Endothelial cell of umbilical vein (primary cell): ENCODE measurements around the gene CNP. TPM values are rescaled to one million over a fixed set of nuclear protein-coding genes. Genes with fewer than 3 reads are reported as not detected.
A peak's percentile ranks its signal among the peaks of the same experiment; 100 is the strongest.
"Not testable (repeated sequence)": the region's sequence is repeated elsewhere in the genome, so short reads cannot be mapped to it uniquely, and the experiment has no call there.

Source experiments
- BruUV-seq: library from RNA; stranded (reverse); fragments of 400-500 nt; replicated peaks from 2 replicates; lab custom pipeline; 2021; lab: Mats Ljungman, UMichigan
- CTCF ChIA-PET: fragments of 300-600, 350-600 bp; sonication (Branson Sonifier 250); formaldehyde crosslinking; loops from one replicate; lab custom pipeline; 2021; ENCODE audit warnings: antibody characterized with exemption, inconsistent platforms; lab: Charles Lee
- POLR2A ChIA-PET: fragments of 300-600, 350-600 bp; sonication (Branson Sonifier 250); formaldehyde crosslinking; loops from one replicate; lab custom pipeline; 2021; ENCODE audit warnings: antibody characterized with exemption, inconsistent platforms; lab: Charles Lee
- DNase-seq: peaks from one replicate; pipeline ENCODE4 v3.0.0-alpha.2; 2011; ENCODE audit warnings: low read depth, low spot score
- FAIRE-seq: peaks from 2 replicates; lab custom pipeline; 2011; peaks lifted over from hg19 to GRCh38; lab: Jason Lieb, UNC
- H2AFZ ChIP-seq: 2 replicates; pipeline ENCODE4 v1.6.0; 2012; ENCODE audit warnings: low read depth, low read length, control low read depth, inconsistent platforms
- H3K27ac ChIP-seq: 2 replicates; pipeline ENCODE4 v1.5.1; 2011; ENCODE audit warnings: low read depth, mild to moderate bottlenecking, control low read depth, low read length, moderate library complexity; ENCODE audit not compliant: insufficient read depth
- H3K27me3 ChIP-seq, 2 experiments: 2 replicates each; pipeline versions ENCODE4 v1.6.0 to v1.6.1; 2011; ENCODE audit warnings: low read length in 2 of 2, mixed read lengths in 1 of 2; ENCODE audit not compliant: control insufficient read depth in 2 of 2, insufficient read depth in 2 of 2
- H3K36me3 ChIP-seq, 2 experiments: 2 replicates in 1 of 2; 3 replicates in 1 of 2; pipeline ENCODE4 v1.5.1; 2011; ENCODE audit warnings: low read length in 2 of 2, mild to moderate bottlenecking in 1 of 2, moderate library complexity in 1 of 2; ENCODE audit not compliant: control insufficient read depth in 2 of 2, insufficient read depth in 2 of 2; ENCODE audit errors: extremely low read depth in 1 of 2
- H3K4me1 ChIP-seq: 3 replicates; pipeline ENCODE4 v1.5.1; 2011; ENCODE audit warnings: mild to moderate bottlenecking, low read length; ENCODE audit not compliant: control insufficient read depth, insufficient read depth; ENCODE audit errors: extremely low read depth
- H3K4me2 ChIP-seq: 2 replicates; pipeline ENCODE4 v1.6.1; 2011; ENCODE audit warnings: low read length, control low read depth, mixed read lengths; ENCODE audit not compliant: insufficient read depth
- H3K4me3 ChIP-seq, 3 experiments: fragments of 200-600 bp in 1 of 3; sonication (generic), shearing (Covaris generic) in 1 of 3; replicated peaks in 1 of 3; 2 replicates each; pipeline ENCODE4 v1.5.1; 2011 to 2016; ENCODE audit warnings: control low read depth in 3 of 3, low read length in 3 of 3, mild to moderate bottlenecking in 2 of 3, inconsistent platforms in 1 of 3, low read depth in 1 of 3, moderate library complexity in 1 of 3; ENCODE audit not compliant: insufficient read depth in 1 of 3
- H3K79me2 ChIP-seq: 2 replicates; pipeline ENCODE4 v1.6.0; 2012; ENCODE audit warnings: low read length, inconsistent platforms; ENCODE audit not compliant: control insufficient read depth, insufficient read depth
- H3K9ac ChIP-seq: replicated peaks from 2 replicates; pipeline ENCODE3; 2011; ENCODE audit warnings: low read length, control low read depth; ENCODE audit not compliant: insufficient read depth; ENCODE audit errors: extremely low read depth
- H3K9me1 ChIP-seq: replicated peaks from 3 replicates; pipeline ENCODE4 v1.6.0; 2011; ENCODE audit warnings: mild to moderate bottlenecking, low read length; ENCODE audit not compliant: control insufficient read depth, insufficient read depth; ENCODE audit errors: extremely low read depth
- H3K9me3 ChIP-seq: replicated peaks from 2 replicates; pipeline ENCODE4 v1.5.1; 2012; ENCODE audit warnings: low read length, inconsistent platforms; ENCODE audit not compliant: control insufficient read depth, insufficient read depth
- H4K20me1 ChIP-seq: replicated peaks from 2 replicates; pipeline ENCODE3; 2011; ENCODE audit warnings: mild to moderate bottlenecking, low read length; ENCODE audit not compliant: control insufficient read depth, insufficient read depth; ENCODE audit errors: extremely low read depth
- EZH2 ChIP-seq: IDR thresholded peaks from 2 replicates; pipeline ENCODE4 v1.6.1; 2012; ENCODE audit warnings: borderline replicate concordance, low read depth, mild to moderate bottlenecking, moderate library complexity, low read length, inconsistent platforms; ENCODE audit not compliant: severe bottlenecking
- GATA2 ChIP-seq: IDR thresholded peaks from 2 replicates; pipeline ENCODE4 v1.7.0; 2011; ENCODE audit warnings: low read depth, mild to moderate bottlenecking, moderate library complexity, mixed read lengths, low read length; ENCODE audit not compliant: insufficient read length, insufficient read depth
- JUN ChIP-seq: IDR thresholded peaks from 2 replicates; pipeline ENCODE4 v1.6.1; 2011; ENCODE audit warnings: borderline replicate concordance, low read depth; ENCODE audit not compliant: insufficient read length, insufficient read depth
- MYC ChIP-seq: IDR thresholded peaks from one replicate; pipeline ENCODE4 v1.6.1; 2011; ENCODE audit warnings: mild to moderate bottlenecking, low read depth, low read length
- POLR2A ChIP-seq: IDR thresholded peaks from 2 replicates; pipeline ENCODE4 v1.6.1; 2012; ENCODE audit warnings: low read depth, mild to moderate bottlenecking, control low read depth, low read length
- POLR2AphosphoS5 ChIP-seq: IDR thresholded peaks from 2 replicates; pipeline ENCODE4 v1.6.1; 2012; ENCODE audit warnings: low read depth, mild to moderate bottlenecking, control low read depth, low read length, moderate library complexity; ENCODE audit not compliant: insufficient read depth
- dilution Hi-C: fragments of 300-500 bp; cut with MboI; formaldehyde crosslinking; loops from one replicate; pipeline ENCODE4 v1.15.0; 2019; ENCODE audit warnings: low sequenced_read_pairs; ENCODE audit not compliant: extremely low pct_ligation_motif_present
- intact Hi-C: fragments of 100-400 bp; cut with micrococcal nuclease; formaldehyde crosslinking; loops from one replicate; pipeline ENCODE4 v1.10.0; 2022
- polyA plus RNA-seq, 4 experiments: library from polyadenylated mRNA; depleted of rRNA in 3 of 4; stranded (reverse) in 3 of 4; unstranded in 1 of 4; fragments of >200 nt; gene quantifications; 2 replicates each; pipeline versions ENCODE4 v1.2.1 to v1.2.3, GENCODE V29; 2011 to 2012; ENCODE audit warnings: missing spikeins in 1 of 4
- total RNA-seq: library from RNA; stranded (reverse); gene quantifications from 2 replicates; pipeline ENCODE4 v1.2.3, GENCODE V29; 2021
- TF ChIP-seq, protein P1 (sequence below), 2 donors: IDR thresholded peaks; 1 replicate in 1 of 2; 2 replicates in 1 of 2; pipeline ENCODE4 v1.5.1; 2011; ENCODE audit warnings: low read length in 2 of 2, mild to moderate bottlenecking in 2 of 2, moderate library complexity in 2 of 2, control low read depth in 1 of 2, inconsistent platforms in 1 of 2, low read depth in 1 of 2; ENCODE audit not compliant: insufficient read depth in 1 of 2; ENCODE audit errors: extremely low read depth in 1 of 2

Gene CNP
- total and polyA plus RNA-seq, 2 donors (not counting 3 experiments of a cell fraction or from before 2014, with no cell fraction given): 49.4 to 84.9 TPM

GRCh38 chr17:42019509-42020404 is 53.2 kb downstream of the CNP start, which contains the start of gene NKIRAS2:
Gene NKIRAS2, plus strand, starts transcription at chr17:42020090. Its CDS starts 1,488 bp downstream, at chr17:42021578.
- peaks cover 40% of the 10 kb centered on the region for H3K79me2 ChIP-seq
- intact Hi-C loops: loop anchor here (5.0 to 10.0 kb wide), 2 partner anchors 52 to 505 kb away; partner anchors contain the start of gene CNP

GRCh38 chr17:42020845-42021244 is 54.2 kb downstream of the CNP start:
- H2AFZ ChIP-seq, H3K9me3 ChIP-seq, dilution Hi-C loops, DNase-seq, H3K9me1 ChIP-seq, H4K20me1 ChIP-seq, H3K27ac ChIP-seq, H3K27me3 ChIP-seq, BruUV-seq, H3K9ac ChIP-seq, POLR2A ChIA-PET: not testable (repeated sequence)
- intact Hi-C loops: loop anchor here (10.0 kb wide), 1 partner anchor 504 kb away; no protein-coding TSS in a partner anchor
- CTCF ChIA-PET: interaction anchor here (0.9 to 1.9 kb wide), 8 partner anchors 13 to 161 kb away, joined by 3 to 13 read pairs (median 5); no protein-coding TSS in a partner anchor
- peaks cover 30% of the 10 kb centered on the region for H3K79me2 ChIP-seq
- H3K4me1 ChIP-seq: peaks cover 33% of the 10 kb centered on the region
- peak overlapping the region in 2 of 3 experiments; percentile 89 to 96 for H3K4me3 ChIP-seq
- H3K4me2 ChIP-seq: peak overlapping the region; percentile 90
- FAIRE-seq: peak; percentile 42
- peaks cover 3 to 16% of the 10 kb centered on the region in 2 experiments for H3K36me3 ChIP-seq

More at GRCh38 chr17:42019509-42020404, 53.2 kb downstream of the CNP start, which contains the start of gene NKIRAS2:
- no peaks in the 10 kb centered on the region for H3K9me1 ChIP-seq
- BruUV-seq: no TSS peak
- H4K20me1 ChIP-seq: no peaks in the 10 kb centered on the region
- peaks cover 24% of the 10 kb centered on the region for H3K4me1 ChIP-seq
- FAIRE-seq (peak; percentile 91), DNase-seq (peak; percentile 89)
- POLR2A ChIA-PET: interaction anchor here (0.7 kb wide), 2 partner anchors 53 to 60 kb away, joined by 3 read pairs; partner anchors contain the start of gene CNP
- peak within 1 kb of the TSS; percentile 90 for H3K4me2 ChIP-seq
- H3K4me3 ChIP-seq: peak within 1 kb of the TSS; percentile 89 to 96 (median 93)
- CTCF ChIA-PET: interaction anchor here (0.6 to 1.9 kb wide), 22 partner anchors 10 to 175 kb away, joined by 3 to 13 read pairs (median 4); partner anchors contain the start of genes DHX58, GHDC and ODAD4
- H3K27ac ChIP-seq: peak within 1 kb of the TSS; percentile 86
- no peaks in the 10 kb centered on the region for H3K9me3 ChIP-seq
- dilution Hi-C loops: no loop called here
- H3K27me3 ChIP-seq: no peaks in the 10 kb centered on the region
- peak within 1 kb of the TSS; percentile 66 for H2AFZ ChIP-seq
- peak within 1 kb of the TSS; percentile 97 for H3K9ac ChIP-seq
- H3K36me3 ChIP-seq: peaks cover 3 to 16% of the 10 kb centered on the region in 2 experiments
- TF ChIP-seq POLR2A (peak; percentile 92), JUN (no peak), POLR2AphosphoS5 (peak; percentile 89), GATA2 (no peak), EZH2 (no peak), MYC (no peak)
- TF ChIP-seq, protein P1, sequence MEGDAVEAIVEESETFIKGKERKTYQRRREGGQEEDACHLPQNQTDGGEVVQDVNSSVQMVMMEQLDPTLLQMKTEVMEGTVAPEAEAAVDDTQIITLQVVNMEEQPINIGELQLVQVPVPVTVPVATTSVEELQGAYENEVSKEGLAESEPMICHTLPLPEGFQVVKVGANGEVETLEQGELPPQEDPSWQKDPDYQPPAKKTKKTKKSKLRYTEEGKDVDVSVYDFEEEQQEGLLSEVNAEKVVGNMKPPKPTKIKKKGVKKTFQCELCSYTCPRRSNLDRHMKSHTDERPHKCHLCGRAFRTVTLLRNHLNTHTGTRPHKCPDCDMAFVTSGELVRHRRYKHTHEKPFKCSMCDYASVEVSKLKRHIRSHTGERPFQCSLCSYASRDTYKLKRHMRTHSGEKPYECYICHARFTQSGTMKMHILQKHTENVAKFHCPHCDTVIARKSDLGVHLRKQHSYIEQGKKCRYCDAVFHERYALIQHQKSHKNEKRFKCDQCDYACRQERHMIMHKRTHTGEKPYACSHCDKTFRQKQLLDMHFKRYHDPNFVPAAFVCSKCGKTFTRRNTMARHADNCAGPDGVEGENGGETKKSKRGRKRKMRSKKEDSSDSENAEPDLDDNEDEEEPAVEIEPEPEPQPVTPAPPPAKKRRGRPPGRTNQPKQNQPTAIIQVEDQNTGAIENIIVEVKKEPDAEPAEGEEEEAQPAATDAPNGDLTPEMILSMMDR (IDR thresholded peaks at IDR 0.05; ENCODE audit: extremely low read depth in 1 of 2, insufficient read depth in 1 of 2, low read depth in 1 of 2, low read length in 2 of 2): peak; percentile 91 to 96
